Measurements from ENCODE around the gene ZSCAN10. TPM values are rescaled to one million over a fixed set of nuclear protein-coding genes. Genes with fewer than 3 reads are reported as not detected.
A peak's percentile ranks its signal among the peaks of the same experiment; 100 is the strongest.

Gene ZSCAN10
- total and polyA plus RNA-seq, 2 of the 13 experiments (the other 11 are each of a cell fraction or from before 2014, with no cell fraction given) = not detected

DNA sequence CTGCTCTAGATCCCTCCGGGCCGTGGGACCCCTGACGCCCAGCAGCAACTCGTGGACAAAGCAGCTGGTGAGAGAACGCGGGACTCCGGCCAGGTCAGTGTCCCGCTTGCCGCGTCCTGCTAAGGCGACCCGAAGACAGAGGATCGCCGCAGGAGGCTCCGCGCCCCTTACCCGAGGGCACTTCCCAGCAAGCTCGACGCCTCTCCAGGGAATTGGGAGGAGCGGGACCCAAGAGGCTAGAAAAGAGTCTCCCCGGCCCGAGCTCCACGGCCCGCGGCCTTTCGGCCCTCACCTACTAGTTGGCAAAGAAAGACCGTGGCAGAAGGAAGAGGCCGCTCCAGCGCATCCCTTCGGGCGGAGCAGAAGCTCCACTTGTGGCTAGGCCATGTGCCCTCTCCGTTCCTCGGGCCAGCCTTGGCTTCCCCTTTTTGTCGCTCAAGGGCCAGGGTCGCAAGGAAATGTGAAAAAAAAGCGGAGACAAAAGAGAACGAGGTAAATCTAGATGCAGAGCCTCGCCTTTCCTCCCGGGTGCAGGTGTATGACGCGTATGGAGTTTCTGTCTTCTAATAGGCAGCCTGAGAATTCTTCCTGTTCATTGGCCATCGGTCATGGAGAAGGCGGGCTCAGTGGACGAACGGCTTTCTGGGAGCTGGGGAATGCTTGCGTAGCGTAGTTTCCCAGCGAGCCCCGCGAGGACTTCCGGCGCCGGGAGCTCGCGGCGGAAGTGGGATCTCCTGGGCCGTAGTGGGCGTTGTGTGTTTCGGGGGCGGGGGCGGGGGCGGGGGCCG is 35.4 kb upstream of the ZSCAN10 start, which contains the start of gene ZNF213 (continued):
- no peak for TF ChIP-seq SOX13 (IDR thresholded peaks at IDR 0.05)
- no peak for TF ChIP-seq SOX13 (CRISPR knock-in tag; conservative IDR thresholded peaks at IDR 0.05 in 1 of 2, IDR thresholded peaks at IDR 0.05 in 1 of 2)
- TF ChIP-seq, protein P1, sequence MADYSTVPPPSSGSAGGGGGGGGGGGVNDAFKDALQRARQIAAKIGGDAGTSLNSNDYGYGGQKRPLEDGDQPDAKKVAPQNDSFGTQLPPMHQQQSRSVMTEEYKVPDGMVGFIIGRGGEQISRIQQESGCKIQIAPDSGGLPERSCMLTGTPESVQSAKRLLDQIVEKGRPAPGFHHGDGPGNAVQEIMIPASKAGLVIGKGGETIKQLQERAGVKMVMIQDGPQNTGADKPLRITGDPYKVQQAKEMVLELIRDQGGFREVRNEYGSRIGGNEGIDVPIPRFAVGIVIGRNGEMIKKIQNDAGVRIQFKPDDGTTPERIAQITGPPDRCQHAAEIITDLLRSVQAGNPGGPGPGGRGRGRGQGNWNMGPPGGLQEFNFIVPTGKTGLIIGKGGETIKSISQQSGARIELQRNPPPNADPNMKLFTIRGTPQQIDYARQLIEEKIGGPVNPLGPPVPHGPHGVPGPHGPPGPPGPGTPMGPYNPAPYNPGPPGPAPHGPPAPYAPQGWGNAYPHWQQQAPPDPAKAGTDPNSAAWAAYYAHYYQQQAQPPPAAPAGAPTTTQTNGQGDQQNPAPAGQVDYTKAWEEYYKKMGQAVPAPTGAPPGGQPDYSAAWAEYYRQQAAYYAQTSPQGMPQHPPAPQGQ (CRISPR knock-in tag; IDR thresholded peaks at IDR 0.05; ENCODE audit: borderline replicate concordance) = no peak
- TF ChIP-seq, protein P2, sequence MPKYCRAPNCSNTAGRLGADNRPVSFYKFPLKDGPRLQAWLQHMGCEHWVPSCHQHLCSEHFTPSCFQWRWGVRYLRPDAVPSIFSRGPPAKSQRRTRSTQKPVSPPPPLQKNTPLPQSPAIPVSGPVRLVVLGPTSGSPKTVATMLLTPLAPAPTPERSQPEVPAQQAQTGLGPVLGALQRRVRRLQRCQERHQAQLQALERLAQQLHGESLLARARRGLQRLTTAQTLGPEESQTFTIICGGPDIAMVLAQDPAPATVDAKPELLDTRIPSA (CRISPR knock-in tag; IDR thresholded peaks at IDR 0.05; ENCODE audit: borderline replicate concordance) = no peak
- TF ChIP-seq, protein P3, sequence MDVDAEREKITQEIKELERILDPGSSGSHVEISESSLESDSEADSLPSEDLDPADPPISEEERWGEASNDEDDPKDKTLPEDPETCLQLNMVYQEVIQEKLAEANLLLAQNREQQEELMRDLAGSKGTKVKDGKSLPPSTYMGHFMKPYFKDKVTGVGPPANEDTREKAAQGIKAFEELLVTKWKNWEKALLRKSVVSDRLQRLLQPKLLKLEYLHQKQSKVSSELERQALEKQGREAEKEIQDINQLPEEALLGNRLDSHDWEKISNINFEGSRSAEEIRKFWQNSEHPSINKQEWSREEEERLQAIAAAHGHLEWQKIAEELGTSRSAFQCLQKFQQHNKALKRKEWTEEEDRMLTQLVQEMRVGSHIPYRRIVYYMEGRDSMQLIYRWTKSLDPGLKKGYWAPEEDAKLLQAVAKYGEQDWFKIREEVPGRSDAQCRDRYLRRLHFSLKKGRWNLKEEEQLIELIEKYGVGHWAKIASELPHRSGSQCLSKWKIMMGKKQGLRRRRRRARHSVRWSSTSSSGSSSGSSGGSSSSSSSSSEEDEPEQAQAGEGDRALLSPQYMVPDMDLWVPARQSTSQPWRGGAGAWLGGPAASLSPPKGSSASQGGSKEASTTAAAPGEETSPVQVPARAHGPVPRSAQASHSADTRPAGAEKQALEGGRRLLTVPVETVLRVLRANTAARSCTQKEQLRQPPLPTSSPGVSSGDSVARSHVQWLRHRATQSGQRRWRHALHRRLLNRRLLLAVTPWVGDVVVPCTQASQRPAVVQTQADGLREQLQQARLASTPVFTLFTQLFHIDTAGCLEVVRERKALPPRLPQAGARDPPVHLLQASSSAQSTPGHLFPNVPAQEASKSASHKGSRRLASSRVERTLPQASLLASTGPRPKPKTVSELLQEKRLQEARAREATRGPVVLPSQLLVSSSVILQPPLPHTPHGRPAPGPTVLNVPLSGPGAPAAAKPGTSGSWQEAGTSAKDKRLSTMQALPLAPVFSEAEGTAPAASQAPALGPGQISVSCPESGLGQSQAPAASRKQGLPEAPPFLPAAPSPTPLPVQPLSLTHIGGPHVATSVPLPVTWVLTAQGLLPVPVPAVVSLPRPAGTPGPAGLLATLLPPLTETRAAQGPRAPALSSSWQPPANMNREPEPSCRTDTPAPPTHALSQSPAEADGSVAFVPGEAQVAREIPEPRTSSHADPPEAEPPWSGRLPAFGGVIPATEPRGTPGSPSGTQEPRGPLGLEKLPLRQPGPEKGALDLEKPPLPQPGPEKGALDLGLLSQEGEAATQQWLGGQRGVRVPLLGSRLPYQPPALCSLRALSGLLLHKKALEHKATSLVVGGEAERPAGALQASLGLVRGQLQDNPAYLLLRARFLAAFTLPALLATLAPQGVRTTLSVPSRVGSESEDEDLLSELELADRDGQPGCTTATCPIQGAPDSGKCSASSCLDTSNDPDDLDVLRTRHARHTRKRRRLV (CRISPR knock-in tag; IDR thresholded peaks at IDR 0.05) = peak; percentile 64; the same call in 1 of the 2 replicates
- TF ChIP-seq SMARCC2 (IDR thresholded peaks at IDR 0.05) = no peak
- TF ChIP-seq SKI (IDR thresholded peaks at IDR 0.05; ENCODE audit: partially characterized antibody) = no peak
- peak; percentile 47; the same call in 1 of the 2 replicates for TF ChIP-seq KLF6 (CRISPR knock-in tag; IDR thresholded peaks at IDR 0.05)
- peak; percentile 24; the same call in 1 of the 2 replicates for TF ChIP-seq ZNF563 (CRISPR knock-in tag; IDR thresholded peaks at IDR 0.05)
- peak; percentile 27; the same call in 1 of the 2 replicates for TF ChIP-seq ZZZ3 (CRISPR knock-in tag; IDR thresholded peaks at IDR 0.05; ENCODE audit: borderline replicate concordance)
- no peak for TF ChIP-seq NONO (IDR thresholded peaks at IDR 0.05)
- 0 out of 2 replicates have a peak, but pooled peaks have one; percentile 48 for TF ChIP-seq NONO (CRISPR knock-in tag; conservative IDR thresholded peaks at IDR 0.05)
- TF ChIP-seq SRY (CRISPR knock-in tag; IDR thresholded peaks at IDR 0.05) = no peak
- TF ChIP-seq, protein P4, sequence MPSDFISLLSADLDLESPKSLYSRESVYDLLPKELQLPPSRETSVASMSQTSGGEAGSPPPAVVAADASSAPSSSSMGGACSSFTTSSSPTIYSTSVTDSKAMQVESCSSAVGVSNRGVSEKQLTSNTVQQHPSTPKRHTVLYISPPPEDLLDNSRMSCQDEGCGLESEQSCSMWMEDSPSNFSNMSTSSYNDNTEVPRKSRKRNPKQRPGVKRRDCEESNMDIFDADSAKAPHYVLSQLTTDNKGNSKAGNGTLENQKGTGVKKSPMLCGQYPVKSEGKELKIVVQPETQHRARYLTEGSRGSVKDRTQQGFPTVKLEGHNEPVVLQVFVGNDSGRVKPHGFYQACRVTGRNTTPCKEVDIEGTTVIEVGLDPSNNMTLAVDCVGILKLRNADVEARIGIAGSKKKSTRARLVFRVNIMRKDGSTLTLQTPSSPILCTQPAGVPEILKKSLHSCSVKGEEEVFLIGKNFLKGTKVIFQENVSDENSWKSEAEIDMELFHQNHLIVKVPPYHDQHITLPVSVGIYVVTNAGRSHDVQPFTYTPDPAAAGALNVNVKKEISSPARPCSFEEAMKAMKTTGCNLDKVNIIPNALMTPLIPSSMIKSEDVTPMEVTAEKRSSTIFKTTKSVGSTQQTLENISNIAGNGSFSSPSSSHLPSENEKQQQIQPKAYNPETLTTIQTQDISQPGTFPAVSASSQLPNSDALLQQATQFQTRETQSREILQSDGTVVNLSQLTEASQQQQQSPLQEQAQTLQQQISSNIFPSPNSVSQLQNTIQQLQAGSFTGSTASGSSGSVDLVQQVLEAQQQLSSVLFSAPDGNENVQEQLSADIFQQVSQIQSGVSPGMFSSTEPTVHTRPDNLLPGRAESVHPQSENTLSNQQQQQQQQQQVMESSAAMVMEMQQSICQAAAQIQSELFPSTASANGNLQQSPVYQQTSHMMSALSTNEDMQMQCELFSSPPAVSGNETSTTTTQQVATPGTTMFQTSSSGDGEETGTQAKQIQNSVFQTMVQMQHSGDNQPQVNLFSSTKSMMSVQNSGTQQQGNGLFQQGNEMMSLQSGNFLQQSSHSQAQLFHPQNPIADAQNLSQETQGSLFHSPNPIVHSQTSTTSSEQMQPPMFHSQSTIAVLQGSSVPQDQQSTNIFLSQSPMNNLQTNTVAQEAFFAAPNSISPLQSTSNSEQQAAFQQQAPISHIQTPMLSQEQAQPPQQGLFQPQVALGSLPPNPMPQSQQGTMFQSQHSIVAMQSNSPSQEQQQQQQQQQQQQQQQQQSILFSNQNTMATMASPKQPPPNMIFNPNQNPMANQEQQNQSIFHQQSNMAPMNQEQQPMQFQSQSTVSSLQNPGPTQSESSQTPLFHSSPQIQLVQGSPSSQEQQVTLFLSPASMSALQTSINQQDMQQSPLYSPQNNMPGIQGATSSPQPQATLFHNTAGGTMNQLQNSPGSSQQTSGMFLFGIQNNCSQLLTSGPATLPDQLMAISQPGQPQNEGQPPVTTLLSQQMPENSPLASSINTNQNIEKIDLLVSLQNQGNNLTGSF (CRISPR knock-in tag; IDR thresholded peaks at IDR 0.05) = no peak
- TF ChIP-seq ZNF577 (CRISPR knock-in tag; IDR thresholded peaks at IDR 0.05; ENCODE audit: borderline replicate concordance, low read depth) = no peak
